Posterior cingulate gyrus (tissue), 11 donors: ENCODE data around the gene SNAP29.
"Not testable (repeated sequence)": the region's sequence is repeated elsewhere in the genome, so short reads cannot be mapped to it uniquely, and the experiment has no call there.

Source experiments
- DNase-seq, 10 donors: peaks; one replicate each; pipeline versions ENCODE4 v3.0.0 to v3.0.0-alpha.2; 2020 to 2021; ENCODE audit warnings: mixed read lengths in 3 of 10
- intact Hi-C: fragments of 100-400 bp; cut with DNase I; formaldehyde crosslinking; loops from one replicate; pipeline ENCODE4 v1.15.1; 2023

SNAP29 gene

DNA sequence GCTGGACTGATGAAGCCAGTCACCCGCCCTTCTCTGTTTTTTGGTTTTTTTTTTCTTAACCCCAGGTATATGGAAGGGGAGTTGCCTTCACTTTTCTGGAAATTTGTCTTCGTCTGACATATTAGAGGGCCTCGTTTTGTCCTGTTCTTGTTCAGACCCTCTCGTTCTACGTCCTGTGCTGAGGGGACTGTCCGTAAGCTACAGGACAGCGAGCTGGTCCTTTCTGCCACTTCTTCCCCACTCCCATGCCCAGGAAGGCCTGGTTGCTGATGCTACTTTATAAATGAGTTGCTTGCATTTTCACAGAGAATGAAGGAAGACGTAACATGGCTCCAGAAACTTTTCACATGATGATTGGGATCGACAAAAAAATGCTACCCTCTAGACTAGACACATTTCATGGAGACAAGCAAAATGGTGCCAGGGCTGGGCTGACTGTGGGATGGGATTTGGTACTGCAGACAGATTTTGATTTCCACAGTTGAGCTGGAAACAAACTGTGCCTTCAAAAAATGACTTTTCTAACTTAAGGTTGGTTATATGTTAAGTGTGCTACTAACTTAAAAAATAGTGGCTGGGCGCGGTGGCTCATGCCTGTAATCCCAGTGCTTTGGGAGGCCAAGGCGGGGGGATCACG is 31.2 kb downstream of the SNAP29 start:
- intact Hi-C loops: loop anchor here (10.0 kb wide), 2 partner anchors 55 to 95 kb away; partner anchors contain the start of gene LZTR1
- peak in 1 of 10 donors; percentile 7 for DNase-seq

DNA sequence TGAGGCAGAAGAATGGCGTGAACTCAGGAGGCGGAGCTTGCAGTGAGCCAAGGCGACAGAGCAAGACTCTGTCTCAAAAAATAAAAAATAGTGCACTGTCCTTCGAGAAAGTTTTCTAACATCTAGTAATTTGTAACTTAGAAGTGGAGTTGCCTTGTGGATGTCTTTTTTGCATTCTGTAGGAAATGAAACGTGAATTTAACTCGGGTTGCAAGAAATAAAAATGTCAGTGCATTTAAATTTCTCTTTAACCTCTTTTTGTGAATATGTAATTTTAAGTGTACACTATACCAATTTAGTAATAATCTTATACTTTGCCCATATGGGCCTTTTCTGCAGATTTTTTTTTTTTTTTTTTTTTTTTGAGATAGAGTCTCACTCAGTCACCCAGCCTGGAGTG is 32.2 kb downstream of the SNAP29 start:
- intact Hi-C loops: no loop called here
- peak in 1 of 10 donors; percentile 29 for DNase-seq

DNA sequence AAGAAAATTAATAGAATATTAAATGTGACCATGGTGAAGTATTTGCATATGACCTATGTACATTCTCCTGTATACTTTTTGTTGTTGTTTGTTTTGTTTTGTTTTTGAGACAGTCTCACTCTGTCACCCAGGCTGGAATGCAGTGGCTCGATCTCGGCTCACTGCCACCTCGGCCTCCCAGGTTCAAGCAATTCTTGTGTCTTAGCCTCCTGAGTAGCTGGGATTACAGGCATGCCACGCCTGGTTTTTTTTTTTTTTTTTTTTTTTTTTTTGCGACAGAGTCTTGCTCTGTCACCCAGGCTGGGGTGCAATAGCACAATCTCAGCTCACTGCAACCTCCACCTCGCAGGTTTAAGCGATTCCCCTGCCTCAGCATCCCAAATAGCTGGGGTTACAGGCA is 38.9 kb downstream of the SNAP29 start:
- intact Hi-C loops: not testable (repeated sequence)

DNA sequence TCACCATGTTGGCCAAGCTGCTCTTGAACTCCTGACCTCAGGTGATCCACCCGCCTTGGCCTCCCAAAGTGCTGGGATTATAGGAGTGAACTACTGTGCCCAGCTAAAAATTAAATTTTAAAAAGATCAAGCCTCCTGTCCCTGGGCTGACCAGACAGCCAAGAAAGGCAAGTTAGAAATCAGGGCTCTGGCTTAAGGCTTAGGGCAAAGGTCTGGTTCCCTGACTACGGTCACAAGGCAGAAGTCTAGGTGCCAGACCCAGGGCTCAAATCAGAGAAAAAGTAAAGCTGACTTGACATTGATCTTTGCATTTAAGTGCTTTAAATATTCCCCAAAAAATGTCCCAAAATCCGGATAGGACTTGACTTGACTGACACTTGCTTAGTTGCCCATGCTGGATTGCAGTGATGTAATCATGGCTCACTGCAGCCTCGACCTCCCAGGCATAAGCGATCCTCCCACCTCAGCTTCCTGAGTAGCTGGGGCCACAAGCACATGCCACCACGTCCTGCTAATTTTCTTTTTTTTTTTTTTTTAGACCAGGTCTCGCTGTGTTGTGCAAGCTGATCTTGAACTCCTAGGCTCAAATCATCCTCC is 41.1 kb downstream of the SNAP29 start:
- intact Hi-C loops: no loop called here
- DNase-seq: peak in 2 of 10 donors; percentile 16 to 19

More for the DNA sequence above, 38.9 kb downstream of the SNAP29 start:
- peak in 2 of 10 donors; percentile 12 to 41 for DNase-seq

DNA sequence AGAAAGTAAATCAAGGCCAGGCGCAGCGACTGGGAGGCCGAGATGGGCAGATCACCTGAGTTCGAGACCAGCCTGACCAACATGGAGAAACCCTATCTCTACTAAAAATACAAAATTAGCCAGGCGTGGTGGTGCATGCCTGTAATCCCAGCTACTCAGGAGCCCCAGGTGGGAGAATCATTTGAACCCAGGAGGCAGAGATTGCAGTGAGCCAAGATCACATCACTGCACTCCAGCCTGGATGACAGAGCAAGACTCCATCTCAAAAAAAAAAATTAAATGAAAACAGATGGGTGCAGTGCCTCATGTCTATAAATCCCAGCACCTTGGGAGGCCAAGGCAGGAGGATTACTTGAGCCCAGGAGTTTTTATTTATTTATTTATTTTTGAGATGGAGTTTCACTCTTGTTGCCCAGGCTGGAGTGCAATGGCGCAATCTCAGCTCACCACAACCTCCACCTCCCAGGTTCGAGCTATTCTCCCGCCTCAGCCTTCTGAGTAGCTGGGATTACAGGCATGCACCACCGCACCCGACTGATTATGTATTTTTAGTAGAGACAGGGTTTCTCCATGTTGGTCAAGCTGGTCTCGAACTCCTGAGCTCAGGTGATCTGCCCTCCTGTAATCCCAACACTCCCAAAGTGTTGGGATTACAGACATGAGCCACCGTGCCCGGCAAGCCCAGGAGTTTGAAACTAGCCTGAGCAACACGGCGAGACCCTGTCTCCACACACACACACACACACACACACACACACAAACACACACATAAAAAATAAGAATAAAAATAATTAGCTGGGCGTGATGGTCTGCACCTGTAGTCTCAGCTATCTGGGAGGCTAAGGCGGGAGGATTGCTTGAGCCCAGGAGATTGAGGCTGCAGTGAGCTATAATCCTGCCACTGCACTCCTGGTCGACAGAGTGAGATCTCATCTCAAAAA is 42.6 kb downstream of the SNAP29 start:
- intact Hi-C loops: not testable (repeated sequence)
- peak in 2 of 10 donors; percentile 6 to 31 for DNase-seq

DNA sequence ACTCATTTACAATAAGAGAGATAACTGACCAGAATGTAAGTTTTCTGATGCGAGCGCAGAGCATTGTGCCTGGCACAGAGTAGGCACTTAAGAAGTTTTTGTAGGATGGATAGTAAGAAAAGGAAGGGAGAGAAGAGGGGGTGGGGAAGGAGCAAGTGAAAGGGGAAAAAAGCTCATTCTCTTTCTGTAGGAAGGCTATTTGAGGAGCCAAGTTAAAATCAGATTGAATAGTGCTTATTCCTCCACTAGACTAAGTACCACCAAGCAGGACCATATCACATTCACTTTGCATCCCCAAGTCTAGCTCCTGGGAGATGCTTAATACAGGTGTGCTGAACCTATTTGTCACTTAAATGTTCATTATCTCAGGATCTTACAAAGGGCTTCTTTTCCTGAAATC is 44.3 kb downstream of the SNAP29 start:
- intact Hi-C loops: no loop called here
- DNase-seq: no peak

DNA sequence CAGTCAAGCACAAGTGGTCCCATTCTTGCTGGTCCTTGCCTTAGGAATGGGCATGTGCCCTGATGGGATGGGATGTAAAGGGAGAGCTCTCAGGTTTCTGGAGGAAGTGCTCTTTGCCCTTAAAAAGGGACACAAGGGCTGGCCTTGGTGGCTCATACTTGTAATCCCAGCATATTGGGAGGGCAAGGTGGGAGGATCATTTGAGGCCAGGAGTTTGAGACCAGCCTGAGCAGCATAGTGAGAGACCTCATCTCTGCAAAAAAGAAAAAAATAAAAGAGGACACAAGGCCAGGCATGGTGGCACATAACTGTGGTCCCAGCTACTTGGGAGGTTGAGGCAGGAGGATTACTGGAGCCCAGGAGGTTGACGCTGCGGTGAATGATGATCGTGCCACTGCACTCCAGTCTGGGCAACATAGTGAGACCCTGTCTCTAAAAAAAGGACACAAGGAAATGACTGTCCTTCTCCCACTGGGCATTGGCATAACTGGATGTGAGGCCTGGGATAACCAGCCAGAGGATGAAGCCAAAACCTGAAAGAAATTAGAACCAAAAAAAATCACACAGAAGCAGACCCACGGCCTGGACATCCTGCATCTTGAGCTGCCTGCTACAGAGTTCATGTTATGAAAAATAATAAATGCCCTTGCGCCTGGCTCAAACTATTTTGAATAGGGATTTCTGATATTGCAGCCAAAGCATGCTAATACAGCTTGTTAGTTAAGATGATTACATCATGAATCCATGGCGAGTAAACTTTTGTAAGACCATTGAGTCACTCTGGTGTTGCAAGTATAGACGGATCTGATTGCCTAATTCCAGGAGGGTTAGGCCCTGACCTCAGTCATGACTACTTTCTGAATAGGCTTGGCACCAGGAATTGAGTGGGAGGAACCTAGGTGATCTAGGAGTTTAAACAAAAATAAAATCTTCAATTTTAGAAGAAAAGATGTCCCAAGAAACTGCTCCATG is 45.5 kb downstream of the SNAP29 start:
- peak in 1 of 10 donors; percentile 43 for DNase-seq
- intact Hi-C loops: no loop called here

DNA sequence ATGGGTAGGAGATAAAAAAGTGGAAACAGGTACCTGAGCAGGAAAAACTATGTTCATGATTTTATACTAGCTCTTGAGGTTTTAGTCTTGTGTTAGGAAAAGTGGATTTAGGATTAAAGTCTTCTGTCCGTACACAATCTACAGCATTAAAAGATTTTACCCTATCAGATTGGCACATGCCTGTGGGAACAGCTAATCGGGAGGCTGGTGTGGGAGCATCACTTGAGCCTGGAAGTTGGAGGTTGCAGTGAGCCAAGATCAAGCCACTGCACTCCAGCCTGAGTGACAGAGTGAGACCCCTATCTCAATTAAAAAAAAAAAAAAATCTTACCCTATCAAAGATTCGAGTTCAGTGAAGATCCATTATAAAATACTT is 46.2 kb downstream of the SNAP29 start:
- intact Hi-C loops: no loop called here
- peak in 1 of 10 donors; percentile 27 for DNase-seq

DNA sequence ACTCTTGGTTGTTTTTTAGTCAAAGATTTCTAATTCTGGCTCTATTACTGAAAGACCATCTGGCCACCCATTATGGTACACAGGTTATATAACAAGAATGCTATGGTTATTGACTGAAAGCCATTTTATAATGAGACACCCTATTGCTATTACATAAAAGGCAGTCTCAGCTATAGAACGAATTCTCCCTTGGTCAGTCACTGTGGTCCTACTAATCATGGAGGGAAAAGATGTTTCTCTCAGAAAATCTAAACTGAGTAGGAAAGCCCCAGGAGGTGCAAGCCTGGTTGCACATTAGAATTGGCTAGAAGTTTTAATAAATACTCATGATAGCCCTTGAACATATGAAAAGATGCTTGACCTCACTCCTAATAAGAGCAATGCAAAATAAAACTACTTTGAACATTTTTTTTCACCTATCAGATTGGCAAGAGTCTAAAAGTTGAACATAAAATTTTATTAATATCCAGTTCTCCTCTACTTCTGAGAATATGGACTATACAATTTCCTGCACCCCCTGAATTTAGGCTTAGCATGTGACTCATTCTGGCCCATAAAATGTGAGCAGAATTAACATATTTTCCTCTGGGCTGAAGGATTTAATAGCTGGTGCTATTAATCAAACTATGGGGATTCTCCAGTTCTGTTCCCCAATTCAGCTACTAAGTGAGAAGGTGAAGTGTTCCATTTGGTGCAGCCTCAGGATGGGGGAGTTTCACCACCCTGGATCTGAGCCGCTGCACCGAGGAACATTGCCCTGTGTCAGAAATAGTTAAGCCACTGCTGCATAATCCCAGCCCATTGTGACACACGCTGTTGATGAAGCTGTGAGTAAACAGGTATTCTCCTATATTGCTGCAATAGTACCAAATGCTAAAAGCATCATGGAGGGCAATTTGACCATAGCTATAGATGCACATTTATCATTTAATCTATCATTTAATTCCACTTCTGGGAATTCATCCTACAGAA is 46.9 kb downstream of the SNAP29 start:
- intact Hi-C loops: no loop called here
- no peak for DNase-seq

DNA sequence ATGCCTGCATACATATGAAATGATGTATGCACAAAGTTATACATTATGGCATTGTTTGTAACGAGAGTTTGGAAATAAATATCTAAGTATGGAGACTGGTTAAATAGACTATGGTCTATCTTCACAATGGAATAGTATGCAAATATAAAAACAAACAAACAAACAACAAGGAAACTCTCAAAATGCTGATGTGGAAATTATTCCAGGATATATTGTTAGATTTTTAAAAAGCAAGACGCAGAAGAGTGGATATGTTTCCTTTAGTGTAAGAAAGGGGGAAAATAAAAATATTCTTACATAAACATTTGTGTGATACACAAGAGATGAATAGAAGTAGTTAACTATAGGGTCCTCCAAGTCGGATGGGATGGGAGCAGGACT is 47.6 kb downstream of the SNAP29 start:
- no peak for DNase-seq
- intact Hi-C loops: no loop called here

DNA sequence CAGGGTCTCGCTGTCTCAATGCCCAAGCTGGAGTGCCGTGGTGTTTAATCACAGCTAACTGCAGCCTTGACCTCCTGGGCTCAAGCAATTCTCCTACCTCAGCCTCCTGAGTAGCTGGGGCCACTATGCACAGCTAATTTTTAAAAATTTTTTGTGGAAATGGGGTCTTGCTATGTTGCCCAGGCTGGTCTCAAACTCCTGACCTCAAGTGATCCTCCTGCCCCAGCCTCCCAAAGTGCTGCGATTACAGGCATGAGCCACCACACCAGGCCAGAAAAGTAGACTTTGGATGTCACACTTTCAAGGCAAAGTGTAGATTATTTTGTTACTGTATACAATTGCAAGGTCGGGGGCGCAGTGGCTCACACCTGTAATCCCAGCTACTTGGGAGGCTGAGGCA is 49.9 kb downstream of the SNAP29 start:
- DNase-seq, intact Hi-C loops: not testable (repeated sequence)

DNA sequence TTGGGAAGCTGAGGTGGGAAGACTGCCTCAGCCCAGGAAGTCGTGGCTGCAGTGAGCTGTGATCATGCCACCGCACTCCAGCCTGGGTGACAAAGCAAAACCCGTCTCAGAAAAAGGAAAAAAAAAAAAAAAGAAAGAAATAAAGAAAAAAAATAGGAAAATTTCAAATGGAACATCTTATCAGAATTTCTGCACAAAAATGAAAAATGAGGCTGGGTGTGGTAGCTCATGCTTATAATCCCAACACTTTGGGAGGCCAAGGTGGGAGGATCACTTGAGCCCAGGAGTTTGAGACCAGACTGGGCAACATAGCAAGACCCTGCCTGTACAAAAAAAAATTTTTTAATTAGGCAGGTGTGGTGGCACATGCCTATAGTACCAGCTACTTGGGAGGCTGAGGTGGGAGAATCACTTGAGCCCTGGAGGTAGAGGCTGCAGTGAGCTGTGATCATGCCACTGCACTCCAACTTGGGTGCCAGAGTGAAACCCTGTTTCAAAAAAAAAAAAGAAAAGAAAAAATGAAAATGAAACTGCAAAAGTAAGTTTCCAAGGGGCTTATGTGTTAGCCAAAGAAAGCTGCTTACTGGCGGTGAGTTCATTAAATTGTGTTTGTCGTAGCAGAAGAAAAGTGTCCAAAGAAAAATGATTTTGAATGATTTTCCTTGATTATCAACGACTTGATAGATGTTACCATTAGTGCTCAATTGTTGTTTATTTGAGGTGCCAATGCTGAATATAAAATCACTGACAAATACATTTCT is 50.9 kb downstream of the SNAP29 start:
- peak in 1 of 10 donors; percentile 43 for DNase-seq
- intact Hi-C loops: no loop called here

DNA sequence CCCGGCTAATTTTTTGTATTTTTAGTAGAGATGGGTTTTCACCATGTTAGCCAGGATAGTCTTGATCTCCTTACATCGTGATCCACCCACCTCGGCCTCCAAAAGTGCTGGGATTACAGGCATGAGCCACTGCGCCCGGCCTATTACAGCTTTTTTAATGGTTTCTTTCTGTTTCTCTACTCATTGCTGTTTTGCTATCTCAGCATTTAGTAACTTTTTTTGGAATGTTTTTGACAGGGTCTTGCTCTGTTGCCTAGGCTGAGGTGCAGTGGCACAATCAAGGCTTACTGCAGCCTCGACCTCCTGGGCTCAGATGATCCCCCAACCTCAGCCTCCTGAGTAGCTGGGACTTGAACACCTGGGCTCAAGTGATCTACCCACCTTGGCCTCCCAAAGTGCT is 53.7 kb downstream of the SNAP29 start:
- intact Hi-C loops: no loop called here
- DNase-seq: peak in 1 of 10 donors; percentile 16

DNA sequence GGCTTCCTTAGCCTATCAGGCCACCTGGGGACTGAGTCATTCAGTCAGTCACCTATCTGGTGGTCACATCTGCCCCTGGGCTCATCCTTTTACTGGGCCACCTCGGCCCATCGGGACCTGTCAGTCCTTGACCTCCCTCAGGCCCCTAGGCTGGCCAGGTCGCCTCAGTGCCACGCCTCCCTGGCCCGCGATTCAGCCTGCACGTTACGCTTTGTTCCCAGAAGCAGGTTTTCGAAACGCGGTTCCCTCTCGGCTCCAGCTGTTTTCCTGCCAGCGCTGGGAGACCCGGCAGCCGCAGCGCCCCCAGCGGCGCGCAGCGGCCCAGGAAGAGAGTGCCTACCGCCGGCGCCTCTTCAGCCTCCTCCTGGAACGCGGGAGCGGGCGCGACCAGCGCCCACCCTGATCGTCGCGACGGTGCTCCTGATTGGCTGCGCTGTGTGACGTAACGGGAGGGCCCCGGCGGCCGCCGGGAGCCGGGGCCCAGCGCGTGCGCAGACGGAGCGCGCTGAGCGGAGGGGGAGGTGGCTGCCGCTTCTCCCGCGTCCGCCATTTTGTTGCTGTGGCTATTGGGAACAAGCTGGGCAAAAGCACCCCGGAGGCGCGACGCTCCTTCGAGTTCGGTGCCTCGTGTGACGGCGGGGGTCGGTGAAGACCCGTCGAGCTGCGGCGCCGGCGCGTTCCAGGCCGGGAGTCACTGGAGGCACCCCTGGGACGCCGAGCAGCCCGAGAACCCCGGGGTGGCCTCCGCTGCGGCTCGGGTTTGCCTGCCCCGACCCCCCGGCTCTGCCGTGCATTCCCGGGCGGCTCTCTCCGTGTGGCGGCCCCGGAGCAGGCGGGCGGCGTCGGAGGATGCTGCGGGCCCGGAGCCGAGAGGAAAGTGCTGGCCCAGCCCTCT is 58.4 kb downstream of the SNAP29 start, which contains the start of gene CRKL:
Gene CRKL (plus strand): TSS at position 492 of the 895 bp plus-strand sequence. CDS start 528 bp downstream, outside the sequence.
- peak; percentile 94 to 100 (median 96) for DNase-seq
- intact Hi-C loops: loop anchor here (1.0 to 5.0 kb wide), 3 partner anchors 40 to 65 kb away; partner anchors contain the start of genes LZTR1 and PI4KA

DNA sequence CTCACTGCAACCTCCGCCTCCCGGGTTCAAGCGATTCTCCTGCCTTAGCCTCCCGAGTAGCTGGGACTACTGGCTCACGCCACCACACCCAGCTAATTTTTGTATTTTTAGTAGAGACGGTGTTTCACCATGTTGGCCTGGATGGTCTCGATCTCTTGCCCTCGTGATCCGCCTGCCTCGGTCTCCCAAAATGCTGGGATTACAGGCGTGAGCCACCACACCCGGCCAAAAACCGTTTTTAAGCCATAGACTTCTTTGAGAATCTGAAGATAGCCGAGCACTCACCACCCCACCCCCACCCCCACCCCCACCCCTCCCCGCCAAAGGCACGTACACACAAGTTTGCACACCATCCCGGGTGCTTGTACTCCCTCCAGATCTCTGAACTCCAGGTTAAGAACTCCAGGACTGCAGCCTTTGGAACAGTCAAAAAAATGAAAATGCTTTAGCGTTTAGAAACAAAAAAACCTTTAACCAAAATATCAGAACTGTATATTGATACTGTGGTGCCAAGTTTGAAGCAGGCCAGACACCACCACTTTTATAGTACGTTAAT is 59.9 kb downstream of the SNAP29 start:
- no peak for DNase-seq
- intact Hi-C loops: loop anchor here (5.0 kb wide), 1 partner anchor 39 kb away; no protein-coding TSS in a partner anchor

DNA sequence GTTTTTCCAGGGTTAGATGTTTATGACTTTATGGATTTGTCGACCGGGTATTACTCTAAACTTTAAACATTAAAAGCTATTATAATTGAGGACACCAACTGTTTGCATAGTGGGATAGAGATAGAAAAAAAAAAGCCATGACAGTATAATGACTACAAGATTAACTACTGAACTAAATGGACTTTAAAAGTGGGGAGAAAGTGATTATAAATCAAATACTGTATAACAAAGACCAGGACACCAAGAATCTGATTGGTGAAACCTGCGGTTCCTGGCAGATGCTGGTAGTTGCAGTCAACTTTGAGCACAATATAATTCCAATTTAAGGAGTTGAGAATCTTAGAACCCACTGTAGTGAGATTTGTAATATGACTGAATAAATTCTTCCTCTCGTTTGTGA is 60.9 kb downstream of the SNAP29 start:
- DNase-seq: no peak
- intact Hi-C loops: loop anchor here (5.0 kb wide), 1 partner anchor 38 kb away; no protein-coding TSS in a partner anchor

DNA sequence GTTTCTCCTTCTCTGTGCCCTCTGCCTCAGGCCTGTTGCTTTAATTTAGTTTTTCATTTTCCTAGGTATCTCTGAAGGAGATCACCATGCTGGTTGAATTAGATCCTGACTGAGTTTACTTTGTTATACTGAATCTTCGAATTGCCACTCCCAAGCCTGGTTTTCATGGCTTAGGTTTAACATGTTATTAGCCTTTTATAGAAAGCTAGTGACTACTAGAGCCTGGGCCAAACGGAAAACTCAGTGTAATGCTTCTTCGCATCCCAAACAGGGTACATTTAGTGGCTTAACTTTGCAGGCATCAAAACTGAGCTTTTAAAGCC is 62.0 kb downstream of the SNAP29 start:
- no peak for DNase-seq
- intact Hi-C loops: no loop called here
